ENCODE measurements around the gene PLXNA1.

The PLXNA1 gene

GRCh38 chr3:126999383-126999782 is 16.5 kb downstream of the PLXNA1 start:
- H2AFZ ChIP-seq (ENCODE audit: low read depth, low read length): no peak overlapping the region
- no peaks in the 10 kb centered on the region for H3K9me3 ChIP-seq (ENCODE audit: insufficient read depth, low read length)
- TF ChIP-seq EZH2phosphoT487 (IDR thresholded peaks at IDR 0.05; ENCODE audit: low read depth): no peak
- no peak for TF ChIP-seq CTCF (IDR thresholded peaks at IDR 0.05; ENCODE audit: low read depth, low read length)
- H3K79me2 ChIP-seq (ENCODE audit: low read length): peaks cover 13% of the 10 kb centered on the region
- no peaks in the 10 kb centered on the region for H3K27me3 ChIP-seq (ENCODE audit: low read depth, low read length)
- no peaks in the 10 kb centered on the region for H3K36me3 ChIP-seq (replicated peaks; ENCODE audit: low read depth, low read length)
- no peak overlapping the region for H3K4me2 ChIP-seq (ENCODE audit: low read length)
- no peak overlapping the region for H3K9ac ChIP-seq (ENCODE audit: low read length)
- no peak overlapping the region for H3K27ac ChIP-seq (ENCODE audit: low read length)
- H3K4me1 ChIP-seq (ENCODE audit: low read length): peaks cover 12% of the 10 kb centered on the region
- no peak overlapping the region for H3K4me3 ChIP-seq (ENCODE audit: low read length)
- peaks cover 42% of the 10 kb centered on the region for H4K20me1 ChIP-seq (ENCODE audit: insufficient read depth, low read length)

GRCh38 chr3:127000119-127000518 is 17.2 kb downstream of the PLXNA1 start:
- H3K4me3 ChIP-seq (ENCODE audit: low read length): no peak overlapping the region
- no peak for TF ChIP-seq CTCF (IDR thresholded peaks at IDR 0.05; ENCODE audit: low read depth, low read length)
- no peak for TF ChIP-seq EZH2phosphoT487 (IDR thresholded peaks at IDR 0.05; ENCODE audit: low read depth)
- H3K36me3 ChIP-seq (replicated peaks; ENCODE audit: low read depth, low read length): no peaks in the 10 kb centered on the region
- peaks cover 5% of the 10 kb centered on the region for H3K4me1 ChIP-seq (ENCODE audit: low read length)
- H4K20me1 ChIP-seq (ENCODE audit: insufficient read depth, low read length): peaks cover 34% of the 10 kb centered on the region
- peaks cover 13% of the 10 kb centered on the region for H3K79me2 ChIP-seq (ENCODE audit: low read length)
- H3K9ac ChIP-seq (ENCODE audit: low read length): no peak overlapping the region
- H3K27me3 ChIP-seq (ENCODE audit: low read depth, low read length): no peaks in the 10 kb centered on the region
- H2AFZ ChIP-seq (ENCODE audit: low read depth, low read length): no peak overlapping the region
- no peak overlapping the region for H3K27ac ChIP-seq (ENCODE audit: low read length)
- no peak overlapping the region for H3K4me2 ChIP-seq (ENCODE audit: low read length)
- no peaks in the 10 kb centered on the region for H3K9me3 ChIP-seq (ENCODE audit: insufficient read depth, low read length)

- no peaks in the 10 kb centered on the region for H3K9me3 ChIP-seq (ENCODE audit: insufficient read depth, low read length)
- H3K9ac ChIP-seq (ENCODE audit: low read length): no peak overlapping the region
- peaks cover 13% of the 10 kb centered on the region for H3K79me2 ChIP-seq (ENCODE audit: low read length)
- TF ChIP-seq EZH2phosphoT487 (IDR thresholded peaks at IDR 0.05; ENCODE audit: low read depth) (no peak), CTCF (IDR thresholded peaks at IDR 0.05; ENCODE audit: low read depth, low read length) (no peak)
- peaks cover 28% of the 10 kb centered on the region for H4K20me1 ChIP-seq (ENCODE audit: insufficient read depth, low read length)
- H3K27ac ChIP-seq (ENCODE audit: low read length): no peak overlapping the region
- no peaks in the 10 kb centered on the region for H3K27me3 ChIP-seq (ENCODE audit: low read depth, low read length)
- H3K4me3 ChIP-seq (ENCODE audit: low read length): no peak overlapping the region
- H3K4me2 ChIP-seq (ENCODE audit: low read length): no peak overlapping the region
- H3K4me1 ChIP-seq (ENCODE audit: low read length): no peaks in the 10 kb centered on the region
- H3K36me3 ChIP-seq (replicated peaks; ENCODE audit: low read depth, low read length): no peaks in the 10 kb centered on the region
- H2AFZ ChIP-seq (ENCODE audit: low read depth, low read length): no peak overlapping the region
Measured at GRCh38 chr3:127000761-127001160, 17.8 kb downstream of the PLXNA1 start.

- H3K4me3 ChIP-seq (ENCODE audit: low read length): no peak overlapping the region
- H4K20me1 ChIP-seq (ENCODE audit: insufficient read depth, low read length): peaks cover 22% of the 10 kb centered on the region
- H3K4me1 ChIP-seq (ENCODE audit: low read length): no peaks in the 10 kb centered on the region
- no peak overlapping the region for H3K9ac ChIP-seq (ENCODE audit: low read length)
- no peak overlapping the region for H2AFZ ChIP-seq (ENCODE audit: low read depth, low read length)
- no peak overlapping the region for H3K27ac ChIP-seq (ENCODE audit: low read length)
- TF ChIP-seq EZH2phosphoT487 (IDR thresholded peaks at IDR 0.05; ENCODE audit: low read depth): no peak
- TF ChIP-seq CTCF (IDR thresholded peaks at IDR 0.05; ENCODE audit: low read depth, low read length): no peak
- H3K9me3 ChIP-seq (ENCODE audit: insufficient read depth, low read length): no peaks in the 10 kb centered on the region
- H3K36me3 ChIP-seq (replicated peaks; ENCODE audit: low read depth, low read length): no peaks in the 10 kb centered on the region
- H3K4me2 ChIP-seq (ENCODE audit: low read length): no peak overlapping the region
- H3K27me3 ChIP-seq (ENCODE audit: low read depth, low read length): no peaks in the 10 kb centered on the region
- peaks cover 5% of the 10 kb centered on the region; the same call in 1 of the 2 replicates for H3K79me2 ChIP-seq (ENCODE audit: low read length)
Measured at GRCh38 chr3:127001486-127002194, 18.7 kb downstream of the PLXNA1 start.
